Esophagus mucosa (tissue), 1 donor: ENCODE data around the gene CELA2A. TPM values are rescaled to one million over a fixed set of nuclear protein-coding genes. Genes with fewer than 3 reads are reported as not detected.
A peak's percentile ranks its signal among the peaks of the same experiment; 100 is the strongest.
"Not testable (repeated sequence)": the region's sequence is repeated elsewhere in the genome, so short reads cannot be mapped to it uniquely, and the experiment has no call there.

Source experiments
- ATAC-seq: fragments of 200-7000 bp; cut with Tn5 transposase; one replicate; pipeline ENCODE4 v1.9.1; 2020
- total RNA-seq: library from RNA; stranded (reverse); gene quantifications from one replicate; pipeline ENCODE4 v1.2.4, GENCODE V29; 2023
- donor health status: DM: yes; HTN: yes; CAD: no.

The CELA2A gene
- total RNA-seq, 1 donor from 2014 or later: 0.36 TPM

- no peak for ATAC-seq
Measured at GRCh38 chr1:15445390-15446122, 11.0 kb upstream of the CELA2A start.

DNA sequence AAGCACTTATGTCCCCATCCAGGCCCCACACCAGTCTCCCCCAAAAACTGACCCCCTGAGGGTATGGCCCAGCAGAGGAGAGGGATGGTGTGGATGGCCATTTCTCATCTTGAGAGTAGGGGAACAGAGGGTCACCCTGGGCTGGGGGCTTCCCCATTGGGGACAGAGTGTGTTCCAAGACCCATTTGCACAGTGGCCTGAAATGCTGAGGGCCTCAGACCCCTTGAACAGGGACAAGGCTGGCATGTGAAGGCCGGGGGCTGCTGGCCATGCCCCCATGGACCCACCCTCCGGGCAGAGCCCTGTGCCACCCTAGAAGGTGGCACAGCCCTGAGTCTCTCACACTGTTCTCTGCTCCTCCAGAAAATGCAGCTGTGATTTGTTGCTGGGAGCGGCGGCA, 10.3 kb upstream of the CELA2A start:
- ATAC-seq: no peak

DNA sequence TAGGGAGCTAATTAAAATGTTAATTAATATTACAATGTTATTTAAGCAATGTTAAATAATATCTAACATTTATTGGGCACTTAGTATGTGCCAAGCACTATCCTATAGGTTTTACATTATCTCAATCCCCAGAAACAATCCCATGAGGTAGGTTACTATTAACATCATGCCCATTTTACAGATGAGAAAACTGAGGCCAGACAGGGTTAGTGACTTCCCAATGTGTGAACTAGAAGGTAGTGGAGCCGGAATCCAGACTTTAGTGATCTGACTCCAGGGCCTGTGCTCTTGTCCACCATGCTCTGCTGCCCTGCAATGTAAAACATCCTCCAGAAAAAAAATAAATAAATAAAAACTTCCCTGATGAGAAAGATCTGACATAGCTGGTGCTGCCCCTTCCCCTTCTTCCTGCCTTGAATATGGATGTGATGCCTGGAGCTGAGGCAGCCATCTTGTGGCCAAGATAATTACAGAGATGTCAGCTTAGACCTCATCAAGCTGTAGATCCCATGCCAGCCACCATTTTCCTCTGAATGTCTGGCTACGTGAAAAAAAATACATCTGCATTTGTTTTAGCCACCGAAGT, 7.6 kb upstream of the CELA2A start:
- ATAC-seq: no peak

DNA sequence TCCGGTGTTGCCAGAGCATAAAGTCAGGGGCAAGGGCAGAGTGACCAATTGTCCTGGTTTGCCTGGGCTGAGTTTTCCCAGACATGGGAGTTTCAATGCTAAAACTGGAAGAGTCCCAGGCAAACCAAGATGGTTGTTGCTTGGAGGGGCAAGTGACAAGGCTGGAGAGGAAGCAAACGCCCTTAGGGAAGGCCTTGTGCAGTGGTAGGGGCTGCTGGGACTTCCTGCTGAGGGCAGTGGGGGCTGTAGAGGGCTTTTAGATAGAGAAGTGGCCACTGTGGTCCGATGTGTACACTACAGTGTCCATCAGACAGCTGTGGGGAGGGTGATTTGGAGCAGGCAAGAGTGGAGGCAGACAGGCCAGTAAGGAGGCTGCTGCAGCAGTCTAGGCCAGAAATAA, 7.0 kb upstream of the CELA2A start:
- no peak for ATAC-seq

DNA sequence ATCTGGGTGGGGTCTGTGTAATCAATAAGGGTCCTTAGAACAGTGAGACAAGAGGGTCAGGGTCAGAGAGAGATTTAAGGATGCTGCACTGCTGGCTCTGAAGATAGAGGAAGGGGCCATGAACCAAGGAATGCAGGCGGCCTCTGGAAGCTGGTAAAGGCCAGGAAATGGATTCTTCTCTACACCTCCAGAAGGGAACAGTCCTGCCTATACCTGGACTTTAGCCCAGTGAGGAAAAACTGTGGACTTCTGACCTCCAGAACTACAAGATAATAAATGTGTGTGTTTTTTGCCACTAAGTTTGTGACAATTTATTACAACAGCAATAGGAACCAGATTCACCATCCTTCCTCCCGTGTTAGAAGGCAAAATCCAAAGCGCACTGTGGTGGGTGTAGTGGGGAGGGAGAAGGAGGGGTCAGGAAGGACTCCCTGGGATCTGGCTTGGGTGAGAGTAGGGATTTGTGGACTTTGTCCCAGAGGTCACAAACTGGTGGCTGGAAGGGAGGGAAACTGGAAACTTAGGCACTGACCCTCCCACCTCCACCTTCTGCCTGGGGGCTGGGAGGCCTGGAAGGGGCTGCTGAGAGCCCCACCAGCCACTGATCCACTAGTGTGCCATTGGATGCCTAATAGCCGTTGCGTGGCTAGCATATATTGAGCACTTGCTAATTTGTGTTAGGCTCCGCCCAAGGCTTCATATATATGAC, 5.4 kb upstream of the CELA2A start:
- ATAC-seq: no peak

GRCh38 chr1:15452216-15452615, 4.3 kb upstream of the CELA2A start:
- peak; percentile 41 for ATAC-seq

DNA sequence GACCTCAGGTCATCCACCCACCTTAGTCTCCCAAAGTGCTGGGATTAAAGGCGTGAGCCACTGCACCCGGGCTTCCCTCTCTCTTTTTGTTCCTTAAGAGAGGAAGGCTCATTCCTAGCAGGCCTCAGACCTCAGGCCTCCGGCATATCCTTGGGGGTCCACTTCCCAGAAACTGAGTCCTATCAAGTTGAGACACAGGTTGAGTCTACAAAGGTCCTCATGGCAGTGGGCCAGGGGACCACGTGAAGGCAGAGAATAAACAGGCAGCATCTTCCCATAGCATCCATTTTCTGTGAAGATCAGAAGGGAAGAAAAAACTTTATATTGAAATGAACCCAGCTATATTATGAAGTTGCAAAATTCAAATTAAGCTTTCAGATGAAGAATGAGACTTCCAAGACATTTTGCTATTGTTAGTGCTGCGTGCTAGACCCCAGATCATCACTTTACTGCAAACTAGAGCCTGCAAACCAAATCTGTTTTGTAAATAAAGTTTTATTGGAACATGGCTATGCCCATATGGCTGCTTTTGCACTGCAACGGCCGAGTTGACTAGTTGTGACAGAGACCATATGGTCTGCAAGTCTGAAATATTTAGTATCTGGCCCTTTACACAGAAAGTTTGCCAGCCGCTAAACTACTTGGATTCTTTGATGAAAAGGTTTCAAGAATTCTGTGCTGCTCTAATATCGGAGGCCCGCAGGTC, 3.5 kb upstream of the CELA2A start:
- ATAC-seq: no peak

DNA sequence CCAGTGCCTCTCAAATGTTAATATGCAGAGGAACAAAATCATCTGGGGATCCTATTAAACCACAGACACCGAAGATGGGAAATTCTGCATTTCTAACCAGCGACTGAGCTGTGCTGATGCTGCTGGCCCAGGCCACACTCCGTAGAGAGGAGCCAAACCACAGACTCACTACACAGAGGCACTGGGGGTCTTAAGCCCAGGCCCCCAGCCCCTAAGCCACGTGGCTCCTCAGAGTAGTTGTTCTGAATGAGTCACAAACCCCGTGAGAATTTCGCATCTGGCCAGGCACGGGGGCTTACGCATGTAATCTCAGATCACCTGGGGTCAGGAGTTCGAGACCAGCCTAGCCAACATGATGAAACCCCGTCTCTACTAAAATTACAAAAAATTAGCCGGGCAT, 2.8 kb upstream of the CELA2A start:
- no peak for ATAC-seq

DNA sequence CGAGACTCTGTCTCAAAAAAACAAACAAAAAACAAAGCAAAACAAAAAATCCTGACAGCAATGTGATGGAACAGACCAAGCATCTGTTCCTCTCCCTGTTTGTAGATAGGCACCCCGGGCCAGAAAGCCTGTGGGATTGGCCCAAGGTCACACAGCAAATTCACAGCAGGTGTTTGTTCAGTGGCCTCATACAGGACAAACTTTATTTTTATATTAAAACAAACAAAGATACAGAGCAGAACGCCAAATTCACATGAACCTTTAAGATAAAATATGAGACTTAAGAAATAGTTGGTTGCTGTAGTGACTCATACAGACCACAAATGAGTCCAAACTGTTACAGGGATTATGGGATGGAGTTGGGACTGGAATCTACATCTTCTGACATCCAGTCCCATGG, 2.3 kb upstream of the CELA2A start:
- ATAC-seq: no peak

- peak; percentile 47 for ATAC-seq
Measured at GRCh38 chr1:15455522-15455921, 1.0 kb upstream of the CELA2A start.

- no peak for ATAC-seq
Measured at GRCh38 chr1:15457585-15457984, 1.1 kb downstream of the CELA2A start.

- not testable (repeated sequence) for ATAC-seq
Measured at GRCh38 chr1:15458388-15458787, 1.9 kb downstream of the CELA2A start.

GRCh38 chr1:15459771-15460707, 3.5 kb downstream of the CELA2A start:
- no peak for ATAC-seq

- no peak for ATAC-seq
Measured at GRCh38 chr1:15460708-15461095, 4.2 kb downstream of the CELA2A start.

- ATAC-seq: peak; percentile 84
Measured at GRCh38 chr1:15463064-15463800, 6.7 kb downstream of the CELA2A start.

DNA sequence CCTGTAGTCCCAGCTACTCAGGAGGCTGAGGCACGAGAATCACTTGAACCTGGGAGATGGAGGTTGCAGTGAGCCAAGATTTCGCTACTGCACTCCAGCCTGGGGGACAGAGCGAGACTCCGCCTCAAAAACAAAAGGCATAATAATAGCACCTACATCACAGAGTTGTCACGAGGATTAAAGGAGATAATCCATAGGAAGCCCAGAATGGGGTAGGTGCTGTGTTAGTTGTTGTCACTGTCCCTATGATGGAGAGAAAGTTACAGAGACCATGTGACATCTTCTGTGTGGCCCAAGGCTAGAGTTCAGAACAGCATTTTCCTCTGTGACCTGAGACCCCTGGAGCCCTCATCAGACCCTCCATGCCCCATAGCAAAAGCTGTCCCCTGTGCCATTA, 7.4 kb downstream of the CELA2A start:
- ATAC-seq: not testable (repeated sequence)

DNA sequence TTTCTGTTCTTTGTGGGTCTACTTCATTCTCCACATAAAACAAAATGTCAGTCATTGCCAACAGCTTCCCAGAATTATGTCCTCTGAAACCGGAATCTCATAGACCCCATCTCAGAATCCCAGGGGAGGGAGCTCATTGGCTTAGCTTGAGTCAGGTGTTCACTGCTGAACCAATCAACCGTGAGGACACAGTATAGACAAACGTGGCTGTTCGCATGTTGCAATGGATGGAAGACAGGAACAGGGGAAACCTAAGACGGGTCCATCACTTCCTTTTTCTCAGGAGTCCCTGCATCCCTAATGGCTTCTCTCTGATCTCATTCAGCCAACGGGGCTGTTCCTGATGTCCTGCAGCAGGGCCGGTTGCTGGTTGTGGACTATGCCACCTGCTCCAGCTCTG, 9.1 kb downstream of the CELA2A start:
- no peak for ATAC-seq

DNA sequence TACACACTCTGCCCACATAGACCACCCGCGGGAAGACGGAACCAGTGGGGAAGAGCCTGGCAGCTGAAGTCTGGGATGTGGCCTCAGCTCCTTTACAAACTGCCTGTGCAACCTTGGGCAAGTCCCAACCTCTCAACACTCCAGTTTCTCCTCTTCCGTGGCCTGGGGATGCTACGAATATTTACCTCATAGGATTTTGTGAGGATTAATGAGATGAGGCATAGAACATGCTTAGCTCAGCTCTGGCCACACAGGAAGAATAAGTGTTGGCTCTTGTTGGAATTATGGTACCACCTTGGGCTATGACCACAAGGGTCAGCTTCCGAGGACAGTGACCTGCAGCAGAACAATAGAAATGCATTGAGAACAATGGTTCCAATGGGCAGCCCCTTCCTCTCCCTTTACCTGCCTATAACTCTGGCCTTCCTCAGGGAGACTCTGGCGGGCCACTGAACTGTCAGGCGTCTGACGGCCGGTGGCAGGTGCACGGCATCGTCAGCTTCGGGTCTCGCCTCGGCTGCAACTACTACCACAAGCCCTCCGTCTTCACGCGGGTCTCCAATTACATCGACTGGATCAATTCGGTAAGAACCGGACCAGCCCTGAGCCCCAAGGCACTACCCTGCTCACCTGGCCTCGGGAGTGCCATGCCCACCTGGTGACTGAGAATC, 10.6 kb downstream of the CELA2A start:
- peak; percentile 82 for ATAC-seq

GRCh38 chr1:15468145-15468544, 11.6 kb downstream of the CELA2A start:
- ATAC-seq: no peak

DNA sequence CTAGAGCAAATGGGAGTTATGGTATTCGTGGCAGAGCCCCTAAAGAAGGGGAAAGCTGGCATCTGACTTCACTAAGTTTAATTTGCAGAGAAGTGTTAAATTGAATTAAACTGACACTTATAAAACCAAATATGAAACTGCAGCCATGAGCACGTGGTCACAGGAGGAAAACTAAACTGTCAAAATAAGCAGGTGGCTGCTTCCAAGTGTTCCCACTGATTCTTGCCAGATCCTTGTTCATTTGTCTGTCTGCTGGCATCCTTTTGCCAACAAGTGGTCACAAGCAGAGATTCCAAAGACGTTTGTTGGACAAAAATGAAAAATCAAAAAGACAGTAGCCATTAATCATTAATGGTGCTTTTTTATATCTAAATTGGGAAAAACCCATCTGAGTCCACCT, 12.8 kb downstream of the CELA2A start:
- ATAC-seq: no peak
